CD14-positive monocyte (primary cell): Measurements from ENCODE around the gene NEK1. TPM values are rescaled to one million over a fixed set of nuclear protein-coding genes. Genes with fewer than 3 reads are reported as not detected.

ENCODE experiments used
- DNase-seq, 3 donors: peaks; one replicate each; pipeline ENCODE4 v3.0.0-alpha.2; 2011 to 2022
- H2AFZ ChIP-seq: 2 replicates; pipeline ENCODE4 v1.6.0; 2012; ENCODE audit warnings: mild to moderate bottlenecking, low read depth, low read length, inconsistent platforms; ENCODE audit not compliant: insufficient read depth, poor library complexity, severe bottlenecking
- H3K27ac ChIP-seq, 2 donors: 1 replicate in 1 of 2; 2 replicates in 1 of 2; pipeline ENCODE4 v1.5.1; 2012 to 2013; ENCODE audit warnings: low read length in 2 of 2, control low read depth in 1 of 2, inconsistent platforms in 1 of 2, low read depth in 1 of 2, mild to moderate bottlenecking in 1 of 2
- H3K27me3 ChIP-seq, 2 donors: one replicate each; pipeline versions ENCODE4 v1.6.0 to v1.6.1; 2011 to 2013; ENCODE audit warnings: low read length in 2 of 2; ENCODE audit not compliant: control insufficient read depth in 2 of 2, insufficient read depth in 2 of 2
- H3K36me3 ChIP-seq, 2 donors: replicated peaks in 1 of 2; 1 replicate in 1 of 2; 2 replicates in 1 of 2; pipeline versions ENCODE4 v1.5.1 to v1.6.1; 2012 to 2013; ENCODE audit warnings: low read length in 2 of 2, control low read depth in 1 of 2, inconsistent platforms in 1 of 2, mild to moderate bottlenecking in 1 of 2; ENCODE audit not compliant: insufficient read depth in 2 of 2, control insufficient read depth in 1 of 2
- H3K4me1 ChIP-seq, 2 donors: 1 replicate in 1 of 2; 2 replicates in 1 of 2; pipeline versions ENCODE4 v1.5.1 to v1.6.1; 2012 to 2013; ENCODE audit warnings: low read length in 2 of 2, control low read depth in 1 of 2, inconsistent platforms in 1 of 2, mild to moderate bottlenecking in 1 of 2, moderate library complexity in 1 of 2; ENCODE audit not compliant: insufficient read depth in 2 of 2, control insufficient read depth in 1 of 2
- H3K4me2 ChIP-seq: replicated peaks from 2 replicates; pipeline ENCODE3; 2012; ENCODE audit warnings: low read length, moderate library complexity, mild to moderate bottlenecking; ENCODE audit not compliant: poor library complexity, severe bottlenecking; ENCODE audit errors: extremely low read depth
- H3K4me3 ChIP-seq, 3 experiments: fragments of 200-600 bp in 1 of 3; sonication (generic) in 1 of 3; replicated peaks in 1 of 3; 1 replicate in 2 of 3; 2 replicates in 1 of 3; pipeline ENCODE4 v1.5.1; 2011 to 2013; ENCODE audit warnings: low read length in 3 of 3, mild to moderate bottlenecking in 3 of 3, control low read depth in 2 of 3, low read depth in 2 of 3, inconsistent platforms in 1 of 3, moderate library complexity in 1 of 3
- H3K79me2 ChIP-seq: 2 replicates; pipeline ENCODE4 v1.6.0; 2012; ENCODE audit warnings: mild to moderate bottlenecking, control low read depth, inconsistent platforms, low read length, moderate library complexity; ENCODE audit not compliant: insufficient read depth
- H3K9ac ChIP-seq: 2 replicates; pipeline ENCODE4 v1.6.0; 2017; ENCODE audit warnings: low read length, mild to moderate bottlenecking; ENCODE audit not compliant: insufficient read depth, poor library complexity, severe bottlenecking
- H3K9me3 ChIP-seq, 2 donors: replicated peaks in 1 of 2; 1 replicate in 1 of 2; 2 replicates in 1 of 2; pipeline versions ENCODE4 v1.5.1 to v1.6.1; 2012 to 2013; ENCODE audit warnings: low read length in 2 of 2, control low read depth in 1 of 2; ENCODE audit not compliant: control insufficient read depth in 1 of 2, insufficient read depth in 1 of 2
- H4K20me1 ChIP-seq: 2 replicates; pipeline ENCODE4 v1.6.0; 2012; ENCODE audit warnings: mild to moderate bottlenecking, low read length, control low read depth, moderate library complexity; ENCODE audit not compliant: insufficient read depth
- H3K27ac Mint-ChIP-seq, 7 donors: one replicate each; pipeline ENCODE4 v1.8.0; 2020; ENCODE audit warnings: mild to moderate bottlenecking in 7 of 7, mixed read lengths in 7 of 7, moderate library complexity in 6 of 7, inconsistent platforms in 2 of 7
- H3K27me3 Mint-ChIP-seq, 3 donors: one replicate each; pipeline ENCODE4 v1.8.0; 2021 to 2022; ENCODE audit warnings: low read depth in 3 of 3, mild to moderate bottlenecking in 3 of 3, mixed read lengths in 3 of 3, moderate library complexity in 3 of 3, inconsistent platforms in 1 of 3
- H3K36me3 Mint-ChIP-seq, 2 donors: one replicate each; pipeline ENCODE4 v1.8.0; 2020; ENCODE audit warnings: mixed read lengths in 2 of 2, inconsistent platforms in 1 of 2, mild to moderate bottlenecking in 1 of 2
- H3K4me1 Mint-ChIP-seq: one replicate; pipeline ENCODE4 v1.8.0; 2020; ENCODE audit warnings: mild to moderate bottlenecking, mixed read lengths
- H3K4me3 Mint-ChIP-seq, 2 donors: one replicate each; pipeline ENCODE4 v1.8.0; 2020; ENCODE audit warnings: mild to moderate bottlenecking in 2 of 2, mixed read lengths in 2 of 2, moderate library complexity in 1 of 2
- H3K9me3 Mint-ChIP-seq, 7 donors: one replicate each; pipeline ENCODE4 v1.8.0; 2020 to 2022; ENCODE audit warnings: mixed read lengths in 7 of 7, mild to moderate bottlenecking in 6 of 7, moderate library complexity in 6 of 7, inconsistent platforms in 2 of 7
- CTCF ChIP-seq: fragments of 200-600 bp; IDR thresholded peaks from one replicate; pipeline ENCODE4 v1.8.0; 2022; ENCODE audit warnings: antibody characterized with exemption, mild to moderate bottlenecking
- WGBS: methylation state at CpG from one replicate; pipeline ENCODE4 v1.1.5; 2013; ENCODE audit warnings: missing lambda C conversion rate; ENCODE audit not compliant: insufficient coverage; 5-methylcytosine and 5-hydroxymethylcytosine counted together
- intact Hi-C, 2 donors: fragments of 100-400 bp; cut with micrococcal nuclease; formaldehyde crosslinking; loops; one replicate each; pipeline versions ENCODE4 v1.15.0 to v1.15.1; 2023
- polyA plus RNA-seq, 3 donors: library from polyadenylated mRNA; depleted of rRNA in 1 of 3; unstranded in 2 of 3; stranded (reverse) in 1 of 3; fragments of 300-500 nt in 2 of 3; fragments of >200 nt in 1 of 3; fragmentation: Illumina TruSeq in 2 of 3; gene quantifications; 1 replicate in 2 of 3; 2 replicates in 1 of 3; pipeline ENCODE4 v1.2.3, GENCODE V29; 2012 to 2021

The NEK1 gene
- polyA plus RNA-seq, 3 donors: 1.9 to 5.5 (median 2.7) TPM

DNA sequence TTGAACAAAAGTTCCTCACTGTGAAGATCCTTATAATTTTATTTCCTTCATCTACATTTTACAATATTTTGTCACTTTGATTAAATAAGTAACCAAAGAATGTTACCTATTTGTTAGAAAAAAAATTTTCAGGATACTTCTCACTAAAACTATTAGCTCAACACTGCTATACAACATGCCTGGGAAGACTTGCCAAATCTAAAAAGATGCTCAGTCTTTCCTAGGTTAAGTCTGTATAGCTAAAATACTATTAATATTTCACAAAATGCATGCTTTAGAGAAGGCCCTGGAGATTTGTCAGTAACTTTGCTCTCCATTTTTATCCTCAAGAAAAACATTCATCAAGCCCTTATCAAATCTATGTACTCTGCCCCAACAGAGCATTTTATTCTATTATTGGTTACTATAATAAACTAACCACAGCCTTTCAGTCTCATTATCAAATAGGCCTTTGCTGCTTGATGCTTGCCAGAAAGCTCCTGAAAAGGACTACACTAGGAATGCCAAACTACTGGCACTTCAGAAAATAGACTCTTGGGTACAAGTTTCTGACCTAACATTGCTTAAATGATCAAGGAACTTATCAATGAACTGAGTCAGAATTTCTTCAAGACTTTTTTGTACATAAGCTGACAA, 17.7 kb downstream of the NEK1 start:
- Histone ChIP-seq H3K9ac (no peak overlapping the region), H3K27ac (no peak overlapping the region), H2AFZ (no peak overlapping the region), H3K4me1 (no peaks in the 10 kb centered on the region), H3K4me3 (no peak overlapping the region), H3K79me2 (no peaks in the 10 kb centered on the region), H3K27me3 (no peaks in the 10 kb centered on the region), H4K20me1 (no peaks in the 10 kb centered on the region), H3K4me2 (no peak overlapping the region), H3K9me3 (no peaks in the 10 kb centered on the region), H3K36me3 (peaks cover 6 to 8% of the 10 kb centered on the region in 2 donors)
- no peak for TF ChIP-seq CTCF
- Mint-ChIP-seq H3K4me1 (no peaks in the 10 kb centered on the region), H3K27me3 (no peaks in the 10 kb centered on the region), H3K36me3 (peaks cover 28 to 31% of the 10 kb centered on the region in 2 donors), H3K27ac (no peak overlapping the region), H3K4me3 (no peak overlapping the region), H3K9me3 (no peaks in the 10 kb centered on the region)
- no peak for DNase-seq
- intact Hi-C loops: no loop called here

GRCh38 chr4:169593050-169593560, 19.3 kb downstream of the NEK1 start:
- H3K4me3 ChIP-seq: no peak overlapping the region
- H3K9ac ChIP-seq: no peak overlapping the region
- H2AFZ ChIP-seq: no peak overlapping the region
- no peak overlapping the region for H3K4me2 ChIP-seq
- H3K4me1 ChIP-seq: no peaks in the 10 kb centered on the region
- intact Hi-C loops: no loop called here
- Mint-ChIP-seq H3K27ac (no peak overlapping the region), H3K4me1 (no peaks in the 10 kb centered on the region), H3K27me3 (no peaks in the 10 kb centered on the region), H3K36me3 (peaks cover 30 to 32% of the 10 kb centered on the region in 2 donors), H3K9me3 (no peaks in the 10 kb centered on the region), H3K4me3 (no peak overlapping the region)
- H3K27ac ChIP-seq: no peak overlapping the region
- peaks cover 9 to 16% of the 10 kb centered on the region in 2 donors for H3K36me3 ChIP-seq
- no peaks in the 10 kb centered on the region for H3K79me2 ChIP-seq
- H3K9me3 ChIP-seq: no peaks in the 10 kb centered on the region
- 100% methylated on average over 1 of the region's 1 CpG for WGBS
- H3K27me3 ChIP-seq: no peaks in the 10 kb centered on the region
- no peak for DNase-seq
- no peaks in the 10 kb centered on the region for H4K20me1 ChIP-seq
- TF ChIP-seq CTCF: no peak
